Esophagus muscularis mucosa (tissue), 4 donors: ENCODE data around the gene DGKB. TPM values are rescaled to one million over a fixed set of nuclear protein-coding genes. Genes with fewer than 3 reads are reported as not detected.

Source experiments
- DNase-seq: peaks from one replicate; pipeline ENCODE4 v3.0.0-alpha.2; 2017; ENCODE audit errors: extremely low spot score
- H3K27ac ChIP-seq, 4 donors: fragments of 200-600 bp; sonication (generic); replicated peaks in 1 of 4; 1 replicate in 3 of 4; 2 replicates in 1 of 4; pipeline ENCODE4 v1.5.1; 2016 to 2019; ENCODE audit warnings: mild to moderate bottlenecking in 1 of 4
- H3K27me3 ChIP-seq, 4 donors: fragments of 200-600 bp; sonication (generic); one replicate each; pipeline versions ENCODE4 v1.5.1 to v1.6.0; 2016 to 2019
- H3K36me3 ChIP-seq, 4 donors: fragments of 200-600 bp; sonication (generic); one replicate each; pipeline ENCODE4 v1.5.1; 2016 to 2019
- H3K4me1 ChIP-seq, 4 donors: fragments of 200-600 bp; sonication (generic); one replicate each; pipeline ENCODE4 v1.5.1; 2016 to 2019
- H3K4me3 ChIP-seq, 4 donors: fragments of 200-600 bp; sonication (generic); 1 replicate in 2 of 4; 2 replicates in 2 of 4; pipeline ENCODE4 v1.5.1; 2016 to 2019; ENCODE audit warnings: mild to moderate bottlenecking in 4 of 4, moderate library complexity in 1 of 4
- H3K9me3 ChIP-seq, 4 donors: fragments of 200-600 bp; sonication (generic); 1 replicate in 3 of 4; 2 replicates in 1 of 4; pipeline ENCODE4 v1.5.1; 2016 to 2019
- CTCF ChIP-seq, 3 experiments: fragments of 200-600 bp in 2 of 3; fragments of 450-650 bp in 1 of 3; sonication (generic) in 2 of 3; IDR thresholded peaks; one replicate each; pipeline ENCODE4 v1.5.1; 2017 to 2019; ENCODE audit warnings: antibody characterized with exemption in 3 of 3, mild to moderate bottlenecking in 2 of 3, moderate library complexity in 1 of 3
- EP300 ChIP-seq: sonication (generic); formaldehyde crosslinking; IDR thresholded peaks from one replicate; pipeline ENCODE4 v1.6.1; 2017; ENCODE audit warnings: antibody characterized with exemption
- POLR2A ChIP-seq: fragments of 450-650 bp; IDR thresholded peaks from one replicate; pipeline ENCODE4 v1.6.1; 2017; ENCODE audit warnings: antibody characterized with exemption, moderate library complexity, mild to moderate bottlenecking, low read depth
- POLR2AphosphoS5 ChIP-seq, 2 donors: sonication (generic); formaldehyde crosslinking; IDR thresholded peaks; one replicate each; pipeline ENCODE4 v1.6.1; 2017; ENCODE audit warnings: antibody characterized with exemption in 2 of 2
- WGBS: methylation state at CpG from one replicate; pipeline ENCODE4 v1.1.5; 2018; 5-methylcytosine and 5-hydroxymethylcytosine counted together
- intact Hi-C: fragments of 100-400 bp; cut with DNase I; formaldehyde crosslinking; loops from one replicate; pipeline ENCODE4 v1.15.1; 2023
- total RNA-seq, 4 donors: library from RNA; depleted of rRNA; stranded (reverse); fragments of >200 nt; gene quantifications; one replicate each; pipeline versions ENCODE4 v1.1.0 to v1.2.1, GENCODE V29; 2016

DGKB gene
- total RNA-seq, 4 donors from 2014 or later = 10.4 to 18.5 (median 16.0) TPM

- Histone ChIP-seq H3K4me3 (no peak overlapping the region), H3K36me3 (no peaks in the 10 kb centered on the region), H3K4me1 (peaks cover 0 to 12% (median 6%) of the 10 kb centered on the region in 4 donors), H3K9me3 (no peaks in the 10 kb centered on the region), H3K27ac (no peak overlapping the region), H3K27me3 (no peaks in the 10 kb centered on the region)
- intact Hi-C loops = no loop called here
- TF ChIP-seq POLR2A (no peak), CTCF (IDR thresholded peaks at IDR 0.05) (no peak), POLR2AphosphoS5 (IDR thresholded peaks at IDR 0.05) (no peak), EP300 (no peak)
- DNase-seq = no peak
- 92% methylated on average over 3 of the region's 3 CpGs for WGBS
These were observed 95.0 kb downstream of the DGKB start for GRCh38 chr7:14807507-14807906.

GRCh38 chr7:14806891-14807290 lies 95.7 kb downstream of the DGKB start:
- TF ChIP-seq POLR2A (no peak), CTCF (IDR thresholded peaks at IDR 0.05) (no peak), POLR2AphosphoS5 (IDR thresholded peaks at IDR 0.05) (no peak), EP300 (no peak)
- no peaks in the 10 kb centered on the region for H3K36me3 ChIP-seq
- H3K9me3 ChIP-seq = no peaks in the 10 kb centered on the region
- DNase-seq = no peak
- intact Hi-C loops = no loop called here
- no peak overlapping the region for H3K4me3 ChIP-seq
- peaks cover 0 to 12% (median 6%) of the 10 kb centered on the region in 4 donors for H3K4me1 ChIP-seq
- WGBS = 32% methylated on average over 1 of the region's 1 CpG
- no peak overlapping the region for H3K27ac ChIP-seq
- no peaks in the 10 kb centered on the region for H3K27me3 ChIP-seq

- Histone ChIP-seq H3K36me3 (no peaks in the 10 kb centered on the region), H3K27ac (no peak overlapping the region), H3K9me3 (no peaks in the 10 kb centered on the region), H3K4me3 (no peak overlapping the region), H3K4me1 (peaks cover 0 to 12% (median 6%) of the 10 kb centered on the region in 4 donors), H3K27me3 (no peaks in the 10 kb centered on the region)
- WGBS = 96% methylated on average over 2 of the region's 2 CpGs
- no peak for DNase-seq
- TF ChIP-seq POLR2A (no peak), EP300 (no peak), CTCF (IDR thresholded peaks at IDR 0.05) (no peak), POLR2AphosphoS5 (IDR thresholded peaks at IDR 0.05) (no peak)
- intact Hi-C loops = no loop called here
These were observed 97.3 kb downstream of the DGKB start for GRCh38 chr7:14805105-14805719.

GRCh38 chr7:14800664-14801063 lies 101.9 kb downstream of the DGKB start:
- DNase-seq = no peak
- Histone ChIP-seq H3K27me3 (no peaks in the 10 kb centered on the region), H3K4me1 (peaks cover 0 to 4% (median 2%) of the 10 kb centered on the region in 4 donors), H3K36me3 (no peaks in the 10 kb centered on the region), H3K4me3 (no peak overlapping the region), H3K9me3 (no peaks in the 10 kb centered on the region), H3K27ac (no peak overlapping the region)
- TF ChIP-seq CTCF (IDR thresholded peaks at IDR 0.05) = no peak
- no peak for TF ChIP-seq EP300
- TF ChIP-seq POLR2A = no peak
- 93% methylated on average over 2 of the region's 2 CpGs for WGBS
- intact Hi-C loops = no loop called here

GRCh38 chr7:14793151-14793550 lies 109.4 kb downstream of the DGKB start:
- Histone ChIP-seq H3K27ac (no peak overlapping the region), H3K9me3 (no peaks in the 10 kb centered on the region), H3K27me3 (no peaks in the 10 kb centered on the region), H3K4me3 (no peak overlapping the region), H3K36me3 (no peaks in the 10 kb centered on the region), H3K4me1 (no peaks in the 10 kb centered on the region)
- WGBS = 89% methylated on average over 2 of the region's 2 CpGs
- intact Hi-C loops = no loop called here
- no peak for TF ChIP-seq EP300
- no peak for TF ChIP-seq POLR2A
- no peak for TF ChIP-seq POLR2AphosphoS5 (IDR thresholded peaks at IDR 0.05)
- TF ChIP-seq CTCF (IDR thresholded peaks at IDR 0.05) = no peak
- DNase-seq = no peak
